ENCODE measurements around the gene SEMA3A. TPM values are rescaled to one million over a fixed set of nuclear protein-coding genes. Genes with fewer than 3 reads are reported as not detected.

Gene SEMA3A
- total RNA-seq, 1 experiment from 2014 or later: 6.3 TPM

DNA sequence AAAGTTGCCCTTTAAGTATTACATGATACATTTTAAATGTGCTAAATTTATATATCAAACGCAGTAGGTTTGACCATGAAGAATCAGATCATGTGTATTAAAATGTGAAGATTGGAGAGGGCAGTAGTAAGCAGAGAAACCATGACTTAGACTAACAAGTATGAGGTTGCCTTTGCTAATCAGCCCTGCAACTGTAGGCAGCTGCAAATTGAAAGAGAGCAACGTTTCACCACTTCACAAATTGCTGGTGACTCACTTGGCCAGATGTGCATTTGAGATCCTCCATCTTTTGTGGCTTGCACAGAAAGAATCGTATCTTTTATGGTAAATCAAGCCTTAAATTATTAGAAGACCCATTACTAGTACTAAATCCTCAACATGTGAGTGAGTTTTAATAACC lies 10.1 kb upstream of the SEMA3A start:
- POLR2A ChIA-PET (ENCODE audit: unreplicated experiment): no interaction called here
- no peaks in the 10 kb centered on the region for H3K79me2 ChIP-seq (ENCODE audit: low read depth)
- H3K9me3 ChIP-seq (ENCODE audit: insufficient read depth, low read depth): peaks cover 5% of the 10 kb centered on the region; the same call in 1 of the 2 replicates
- H3K27me3 ChIP-seq (ENCODE audit: insufficient read depth, low read depth): no peaks in the 10 kb centered on the region
- CTCF ChIA-PET: no interaction called here
- TF ChIP-seq, protein P1, sequence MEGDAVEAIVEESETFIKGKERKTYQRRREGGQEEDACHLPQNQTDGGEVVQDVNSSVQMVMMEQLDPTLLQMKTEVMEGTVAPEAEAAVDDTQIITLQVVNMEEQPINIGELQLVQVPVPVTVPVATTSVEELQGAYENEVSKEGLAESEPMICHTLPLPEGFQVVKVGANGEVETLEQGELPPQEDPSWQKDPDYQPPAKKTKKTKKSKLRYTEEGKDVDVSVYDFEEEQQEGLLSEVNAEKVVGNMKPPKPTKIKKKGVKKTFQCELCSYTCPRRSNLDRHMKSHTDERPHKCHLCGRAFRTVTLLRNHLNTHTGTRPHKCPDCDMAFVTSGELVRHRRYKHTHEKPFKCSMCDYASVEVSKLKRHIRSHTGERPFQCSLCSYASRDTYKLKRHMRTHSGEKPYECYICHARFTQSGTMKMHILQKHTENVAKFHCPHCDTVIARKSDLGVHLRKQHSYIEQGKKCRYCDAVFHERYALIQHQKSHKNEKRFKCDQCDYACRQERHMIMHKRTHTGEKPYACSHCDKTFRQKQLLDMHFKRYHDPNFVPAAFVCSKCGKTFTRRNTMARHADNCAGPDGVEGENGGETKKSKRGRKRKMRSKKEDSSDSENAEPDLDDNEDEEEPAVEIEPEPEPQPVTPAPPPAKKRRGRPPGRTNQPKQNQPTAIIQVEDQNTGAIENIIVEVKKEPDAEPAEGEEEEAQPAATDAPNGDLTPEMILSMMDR (conservative IDR thresholded peaks at IDR 0.05): no peak
- no peak for DNase-seq
- no TSS peak for BruUV-seq (replicated peaks)
- H3K36me3 ChIP-seq (ENCODE audit: low read depth): no peaks in the 10 kb centered on the region
- H4K20me1 ChIP-seq (ENCODE audit: insufficient read depth): no peaks in the 10 kb centered on the region
- no peak overlapping the region for H2AFZ ChIP-seq
- no peak overlapping the region for H3K27ac ChIP-seq
- no peaks in the 10 kb centered on the region for H3K4me1 ChIP-seq (replicated peaks; ENCODE audit: insufficient read depth)
- H3K4me3 ChIP-seq: no peak overlapping the region
- no peak overlapping the region for H3K4me2 ChIP-seq
- intact Hi-C loops (cut with micrococcal nuclease; ENCODE audit: unreplicated experiment): no loop called here
- H3F3A ChIP-seq (ENCODE audit: insufficient read depth, low read depth): no peaks in the 10 kb centered on the region; the same call in 1 of the 2 replicates
- no peaks in the 10 kb centered on the region for H3K9me2 ChIP-seq (ENCODE audit: insufficient read depth)

DNA sequence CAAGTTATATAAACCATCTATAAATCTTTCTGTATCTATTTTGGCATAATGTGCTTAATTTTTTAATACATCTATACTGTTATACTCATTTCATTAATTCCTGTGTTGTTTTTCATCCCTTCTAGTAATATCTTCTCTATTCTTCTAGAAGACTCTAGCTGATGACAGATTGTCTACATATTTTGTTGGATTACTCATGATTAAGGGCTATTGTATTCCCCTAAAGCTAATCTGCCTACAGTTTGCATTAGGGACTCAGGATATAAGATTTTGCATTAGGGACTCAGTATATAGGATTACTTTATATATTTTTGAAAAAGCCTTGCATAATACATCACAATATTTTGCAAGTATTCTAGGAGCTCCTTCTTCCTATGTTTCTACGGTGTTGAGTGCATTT lies 8.3 kb upstream of the SEMA3A start:
- Histone ChIP-seq H3K9me3 (ENCODE audit: insufficient read depth, low read depth) (peaks cover 5% of the 10 kb centered on the region; the same call in 1 of the 2 replicates), H3K27me3 (ENCODE audit: insufficient read depth, low read depth) (no peaks in the 10 kb centered on the region), H3K9me2 (ENCODE audit: insufficient read depth) (no peaks in the 10 kb centered on the region), H3K36me3 (ENCODE audit: low read depth) (no peaks in the 10 kb centered on the region), H3K4me3 (no peak overlapping the region), H3F3A (ENCODE audit: insufficient read depth, low read depth) (no peaks in the 10 kb centered on the region), H3K27ac (no peak overlapping the region), H3K4me1 (replicated peaks; ENCODE audit: insufficient read depth) (no peaks in the 10 kb centered on the region), H2AFZ (no peak overlapping the region), H4K20me1 (ENCODE audit: insufficient read depth) (no peaks in the 10 kb centered on the region), H3K79me2 (ENCODE audit: low read depth) (no peaks in the 10 kb centered on the region), H3K4me2 (no peak overlapping the region)
- intact Hi-C loops (cut with micrococcal nuclease; ENCODE audit: unreplicated experiment): no loop called here
- TF ChIP-seq, protein P1 (conservative IDR thresholded peaks at IDR 0.05): no peak
- TF ChIP-seq EZH2 (IDR thresholded peaks at IDR 0.05; ENCODE audit: low read depth): no peak
- POLR2A ChIA-PET (ENCODE audit: unreplicated experiment): no interaction called here
- CTCF ChIA-PET: no interaction called here
- no peak for DNase-seq
- BruUV-seq (replicated peaks): no TSS peak

DNA sequence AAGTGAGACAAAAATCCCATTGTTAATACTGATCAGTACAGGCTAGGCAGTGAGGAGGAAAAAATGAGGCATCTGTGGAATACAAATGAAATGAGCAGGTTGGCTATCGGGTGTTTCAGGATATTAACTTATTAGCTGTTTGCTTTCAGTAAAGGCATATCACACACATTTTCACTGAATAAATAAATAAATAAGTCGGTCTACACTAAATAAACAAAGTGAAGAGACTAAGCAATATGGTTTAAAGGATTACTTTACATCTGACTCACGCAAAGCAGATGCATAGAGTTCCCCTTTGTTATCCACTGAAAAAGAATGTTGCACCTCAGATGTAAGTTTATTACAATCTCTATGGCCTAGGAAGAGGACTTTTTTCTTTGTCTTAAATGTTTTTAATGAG lies 6.3 kb upstream of the SEMA3A start:
- no peak overlapping the region for H2AFZ ChIP-seq
- peak in 1 of 2 experiments; percentile 38 for DNase-seq
- no TSS peak for BruUV-seq (replicated peaks)
- no peaks in the 10 kb centered on the region for H3K36me3 ChIP-seq (ENCODE audit: low read depth)
- no peaks in the 10 kb centered on the region for H3K4me1 ChIP-seq (replicated peaks; ENCODE audit: insufficient read depth)
- TF ChIP-seq, protein P1 (conservative IDR thresholded peaks at IDR 0.05): no peak
- no peak for TF ChIP-seq EZH2 (IDR thresholded peaks at IDR 0.05; ENCODE audit: low read depth)
- peaks cover 5% of the 10 kb centered on the region; the same call in 1 of the 2 replicates for H3K9me3 ChIP-seq (ENCODE audit: insufficient read depth, low read depth)
- no peaks in the 10 kb centered on the region for H4K20me1 ChIP-seq (ENCODE audit: insufficient read depth)
- no peak overlapping the region for H3K27ac ChIP-seq
- ChIA-PET CTCF (no interaction called here), POLR2A (ENCODE audit: unreplicated experiment) (interaction anchor here (0.6 kb wide), 1 partner anchor 9 kb away, joined by 3 read pairs; no protein-coding TSS in a partner anchor)
- no peaks in the 10 kb centered on the region for H3F3A ChIP-seq (ENCODE audit: insufficient read depth, low read depth)
- H3K79me2 ChIP-seq (ENCODE audit: low read depth): no peaks in the 10 kb centered on the region
- H3K4me2 ChIP-seq: no peak overlapping the region
- H3K9me2 ChIP-seq (ENCODE audit: insufficient read depth): no peaks in the 10 kb centered on the region
- no peaks in the 10 kb centered on the region for H3K27me3 ChIP-seq (ENCODE audit: insufficient read depth, low read depth)
- intact Hi-C loops (cut with micrococcal nuclease; ENCODE audit: unreplicated experiment): no loop called here
- H3K4me3 ChIP-seq: no peak overlapping the region

Measured in PC-9 (cell line).